Esophagus muscularis mucosa (tissue), 2 donors: ENCODE data around the gene OR52H1.
"Not testable (repeated sequence)": the region's sequence is repeated elsewhere in the genome, so short reads cannot be mapped to it uniquely, and the experiment has no call there.

Source experiments
- EP300 ChIP-seq: sonication (generic); formaldehyde crosslinking; IDR thresholded peaks from one replicate; pipeline ENCODE4 v1.6.1; 2017; ENCODE audit warnings: antibody characterized with exemption
- POLR2A ChIP-seq: fragments of 450-650 bp; IDR thresholded peaks from one replicate; pipeline ENCODE4 v1.6.1; 2017; ENCODE audit warnings: antibody characterized with exemption, moderate library complexity, mild to moderate bottlenecking, low read depth

DNA sequence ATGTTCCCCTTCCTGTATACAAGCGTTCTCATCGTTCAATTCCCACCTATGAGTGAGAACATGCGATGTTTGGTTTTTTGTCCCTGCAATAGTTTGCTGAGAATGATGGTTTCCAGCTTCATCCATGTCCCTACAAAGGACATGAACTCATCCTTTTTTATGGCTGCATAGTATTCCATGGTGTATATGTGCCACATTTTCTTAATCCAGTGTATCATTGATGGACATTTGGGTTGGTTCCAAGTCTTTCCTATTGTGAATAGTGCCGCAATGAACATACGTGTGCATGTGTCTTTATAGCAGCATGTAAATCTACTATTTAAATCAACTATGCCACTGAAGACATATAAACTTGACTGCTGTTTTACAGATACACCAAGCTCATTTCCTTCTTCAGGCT is 36.1 kb upstream of the OR52H1 start:
- TF ChIP-seq EP300, POLR2A: not testable (repeated sequence)
